T-helper 1 cell treated with Interleukin-12 subunit alpha and Interleukin-12 subunit beta and Interleukin-4 antibody, amounts not matched to agents 30 ng/mL and 1 ng/mL, for 36 hours (primary cell): Measurements from ENCODE around the gene PPP1R3A. TPM values are rescaled to one million over a fixed set of nuclear protein-coding genes. Genes with fewer than 3 reads are reported as not detected.
"Not testable (repeated sequence)": the region's sequence is repeated elsewhere in the genome, so short reads cannot be mapped to it uniquely, and the experiment has no call there.

ENCODE experiments used
- intact Hi-C: fragments of 100-400 bp; cut with micrococcal nuclease; formaldehyde crosslinking; loops from one replicate; pipeline ENCODE4 v1.15.1; 2024
- total RNA-seq: library from RNA; stranded (reverse); gene quantifications from 2 replicates; pipeline ENCODE4 v1.2.3, GENCODE V29; 2022

PPP1R3A gene, protein sequence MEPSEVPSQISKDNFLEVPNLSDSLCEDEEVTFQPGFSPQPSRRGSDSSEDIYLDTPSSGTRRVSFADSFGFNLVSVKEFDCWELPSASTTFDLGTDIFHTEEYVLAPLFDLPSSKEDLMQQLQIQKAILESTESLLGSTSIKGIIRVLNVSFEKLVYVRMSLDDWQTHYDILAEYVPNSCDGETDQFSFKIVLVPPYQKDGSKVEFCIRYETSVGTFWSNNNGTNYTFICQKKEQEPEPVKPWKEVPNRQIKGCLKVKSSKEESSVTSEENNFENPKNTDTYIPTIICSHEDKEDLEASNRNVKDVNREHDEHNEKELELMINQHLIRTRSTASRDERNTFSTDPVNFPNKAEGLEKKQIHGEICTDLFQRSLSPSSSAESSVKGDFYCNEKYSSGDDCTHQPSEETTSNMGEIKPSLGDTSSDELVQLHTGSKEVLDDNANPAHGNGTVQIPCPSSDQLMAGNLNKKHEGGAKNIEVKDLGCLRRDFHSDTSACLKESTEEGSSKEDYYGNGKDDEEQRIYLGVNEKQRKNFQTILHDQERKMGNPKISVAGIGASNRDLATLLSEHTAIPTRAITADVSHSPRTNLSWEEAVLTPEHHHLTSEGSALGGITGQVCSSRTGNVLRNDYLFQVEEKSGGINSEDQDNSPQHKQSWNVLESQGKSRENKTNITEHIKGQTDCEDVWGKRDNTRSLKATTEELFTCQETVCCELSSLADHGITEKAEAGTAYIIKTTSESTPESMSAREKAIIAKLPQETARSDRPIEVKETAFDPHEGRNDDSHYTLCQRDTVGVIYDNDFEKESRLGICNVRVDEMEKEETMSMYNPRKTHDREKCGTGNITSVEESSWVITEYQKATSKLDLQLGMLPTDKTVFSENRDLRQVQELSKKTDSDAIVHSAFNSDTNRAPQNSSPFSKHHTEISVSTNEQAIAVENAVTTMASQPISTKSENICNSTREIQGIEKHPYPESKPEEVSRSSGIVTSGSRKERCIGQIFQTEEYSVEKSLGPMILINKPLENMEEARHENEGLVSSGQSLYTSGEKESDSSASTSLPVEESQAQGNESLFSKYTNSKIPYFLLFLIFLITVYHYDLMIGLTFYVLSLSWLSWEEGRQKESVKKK
- not detected in 2 replicates for total RNA-seq

DNA sequence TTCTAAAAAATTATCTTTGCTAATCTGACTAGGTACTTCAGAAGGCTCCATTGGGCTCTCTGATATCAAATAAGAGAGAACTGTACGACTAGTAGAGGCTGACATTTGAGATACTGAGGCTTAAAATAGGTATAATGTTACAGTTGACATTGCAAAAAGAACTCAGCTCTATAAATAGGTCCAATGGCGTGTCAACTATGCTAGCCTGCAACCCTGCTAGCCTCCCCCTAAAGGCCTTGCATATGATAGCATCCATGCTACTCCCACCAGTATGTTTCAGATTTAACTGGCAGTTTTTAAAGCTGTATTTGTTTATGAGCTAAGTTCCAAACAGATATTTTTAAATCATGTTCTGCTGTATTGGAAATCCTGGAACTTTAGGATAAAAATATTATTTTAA, at the start of gene PPP1R3A:
PPP1R3A (minus strand) TSS at position 64 of the 400 bp plus-strand sequence; CDS start at position 51, 13 bp downstream.
- intact Hi-C loops, result no loop called here

- intact Hi-C loops, result no loop called here
These were observed 44.5 kb upstream of the PPP1R3A start for GRCh38 chr7:113963356-113963755.

DNA sequence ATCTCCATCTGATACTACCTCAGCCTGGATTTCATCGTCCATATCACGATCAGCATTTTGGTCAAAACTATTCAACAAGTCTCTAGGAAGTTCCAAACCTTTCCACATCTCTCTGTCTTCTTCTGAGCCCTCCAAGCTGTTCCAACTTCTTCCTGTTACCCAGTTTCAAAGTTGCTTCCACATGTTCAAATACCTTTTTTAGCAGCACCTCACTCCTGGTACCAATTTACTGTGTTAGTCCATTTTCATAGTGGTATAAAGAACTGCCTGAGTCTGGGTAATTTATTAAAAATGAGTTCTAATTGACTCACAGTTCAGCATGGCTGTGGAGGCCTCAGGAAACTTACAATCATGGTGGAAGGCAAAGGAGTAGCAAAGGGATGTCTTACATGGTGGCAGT, 41.1 kb upstream of the PPP1R3A start:
- intact Hi-C loops, result loop anchor here (10.0 kb wide), 1 partner anchor 65 kb away; no protein-coding TSS in a partner anchor

- intact Hi-C loops, result loop anchor here (10.0 kb wide), 1 partner anchor 60 kb away; no protein-coding TSS in a partner anchor
These were observed 36.3 kb upstream of the PPP1R3A start for GRCh38 chr7:113955157-113955556.

DNA sequence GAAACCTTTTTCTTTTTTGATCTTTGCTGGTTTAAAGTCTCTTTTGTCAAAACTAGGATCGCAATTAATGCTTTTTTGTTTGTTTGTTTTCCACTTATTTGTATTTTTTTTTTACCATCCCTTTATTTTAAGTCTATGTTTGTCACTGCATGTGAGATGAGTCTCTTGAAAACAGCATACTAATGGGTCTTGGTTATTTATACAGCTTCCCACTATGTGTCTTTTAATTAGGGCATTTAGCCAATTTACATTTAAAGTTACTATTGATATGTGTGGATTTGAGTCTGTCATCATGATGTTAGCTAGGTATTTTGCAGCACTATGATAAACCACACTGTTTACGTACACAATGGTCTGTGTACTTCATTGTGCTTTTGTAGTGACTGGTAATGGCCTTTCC, 34.7 kb upstream of the PPP1R3A start:
- intact Hi-C loops, result loop anchor here (10.0 kb wide), 1 partner anchor 59 kb away; no protein-coding TSS in a partner anchor

DNA sequence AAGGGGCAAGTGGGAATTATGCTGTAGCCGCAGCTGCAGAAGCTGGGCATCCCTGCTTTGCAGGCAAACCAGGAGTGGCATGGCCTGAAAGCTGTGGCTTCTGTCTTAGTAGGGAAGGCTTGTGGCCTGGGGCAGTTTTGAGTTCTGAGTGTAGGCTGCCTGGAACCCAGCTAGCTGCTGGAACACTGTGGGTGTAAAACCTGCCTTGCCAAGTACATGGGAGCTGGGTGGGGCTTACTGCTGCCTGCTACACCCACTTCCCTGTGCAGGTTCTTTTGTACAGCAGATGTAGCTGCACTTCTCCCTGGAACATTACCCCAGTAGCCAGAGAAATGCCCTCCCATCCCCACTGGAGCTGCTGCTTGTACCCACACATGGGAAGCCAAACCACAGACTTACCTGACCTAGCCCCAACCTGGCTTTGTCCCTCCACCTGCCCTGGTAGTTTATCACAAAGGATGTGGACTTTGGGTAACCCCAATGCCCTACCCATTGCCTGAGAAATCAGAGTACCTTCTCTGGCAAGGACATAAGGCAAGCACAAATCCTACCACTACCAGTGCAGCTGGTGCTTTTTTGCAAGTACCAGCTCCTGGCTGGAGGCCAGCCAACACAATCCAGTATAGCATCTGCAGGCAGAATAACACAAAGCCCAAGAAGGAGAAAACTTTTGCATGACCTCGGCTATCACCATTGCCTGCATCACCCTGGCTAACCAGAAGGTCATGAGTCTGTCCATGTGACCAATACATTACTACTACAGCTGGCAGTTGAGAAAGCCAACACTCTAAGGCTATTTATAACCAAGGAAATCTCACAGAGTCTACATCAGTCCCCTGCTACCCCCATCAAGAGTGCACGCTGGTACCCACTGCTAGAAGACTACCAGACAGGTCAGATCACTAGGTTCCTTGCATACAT, 26.5 kb upstream of the PPP1R3A start:
- intact Hi-C loops, result no loop called here

DNA sequence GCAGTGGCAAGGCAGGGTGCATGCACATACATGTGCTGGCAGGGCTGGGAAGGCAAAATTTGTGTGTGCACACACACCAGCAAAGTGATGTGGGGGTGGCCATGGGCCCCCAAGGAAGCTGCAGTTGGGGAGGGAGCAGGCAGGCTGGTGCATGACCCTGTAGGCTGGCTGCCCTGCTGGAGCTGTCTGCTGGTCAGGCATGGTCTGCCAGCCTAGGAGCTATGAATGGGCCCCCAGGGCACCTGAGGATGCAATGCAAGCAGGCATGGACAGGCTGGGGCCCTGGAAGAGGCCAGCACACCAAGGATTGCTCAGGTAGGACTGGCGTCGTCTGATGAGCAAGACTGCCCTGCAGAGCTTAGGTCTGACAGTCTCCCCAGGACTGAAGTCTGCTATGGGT, 18.2 kb upstream of the PPP1R3A start:
- intact Hi-C loops, result no loop called here

GRCh38 chr7:113936535-113936934, 17.7 kb upstream of the PPP1R3A start:
- intact Hi-C loops, result no loop called here

GRCh38 chr7:113929389-113929788, 10.6 kb upstream of the PPP1R3A start:
- intact Hi-C loops, result not testable (repeated sequence)

GRCh38 chr7:113928112-113928511, 9.3 kb upstream of the PPP1R3A start:
- intact Hi-C loops, result no loop called here

DNA sequence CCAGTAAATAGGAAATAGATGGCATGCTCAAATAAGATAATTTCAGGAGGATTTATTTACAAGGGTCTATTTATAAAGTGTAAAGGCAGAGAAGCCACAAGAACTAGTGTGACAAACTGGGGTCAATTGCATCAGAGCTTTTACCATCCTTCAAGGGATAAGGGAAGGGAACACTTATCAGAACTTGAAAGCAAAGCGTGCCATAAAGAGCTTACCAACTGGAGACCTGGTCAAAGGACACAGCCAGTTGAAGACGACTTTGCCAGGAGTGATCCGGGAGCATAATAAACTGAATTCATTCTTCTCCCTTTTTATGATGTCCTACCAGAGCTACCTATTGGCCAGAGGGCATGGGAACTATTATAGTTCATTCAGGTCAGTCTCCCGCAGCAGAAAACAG, 3.2 kb upstream of the PPP1R3A start:
- intact Hi-C loops, result no loop called here

DNA sequence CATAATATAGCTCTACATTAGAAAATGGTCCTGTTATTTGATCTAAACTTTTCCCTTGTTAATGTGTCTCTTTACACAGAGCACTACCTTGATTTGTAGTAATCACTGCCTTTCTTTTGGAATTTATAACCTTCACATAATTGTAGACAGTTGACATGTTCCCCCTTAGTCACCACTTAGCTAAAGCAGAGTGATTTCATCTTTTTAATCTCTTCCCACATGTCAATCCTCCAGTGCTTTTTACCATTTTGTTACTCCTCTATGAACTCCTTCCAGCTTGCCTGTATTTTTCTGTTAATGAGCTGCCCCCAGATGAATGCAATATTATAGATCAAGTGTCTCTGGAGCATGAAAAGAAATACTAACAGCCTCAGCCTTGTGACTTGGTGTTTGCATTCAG, 2.6 kb upstream of the PPP1R3A start:
- intact Hi-C loops, result no loop called here

DNA sequence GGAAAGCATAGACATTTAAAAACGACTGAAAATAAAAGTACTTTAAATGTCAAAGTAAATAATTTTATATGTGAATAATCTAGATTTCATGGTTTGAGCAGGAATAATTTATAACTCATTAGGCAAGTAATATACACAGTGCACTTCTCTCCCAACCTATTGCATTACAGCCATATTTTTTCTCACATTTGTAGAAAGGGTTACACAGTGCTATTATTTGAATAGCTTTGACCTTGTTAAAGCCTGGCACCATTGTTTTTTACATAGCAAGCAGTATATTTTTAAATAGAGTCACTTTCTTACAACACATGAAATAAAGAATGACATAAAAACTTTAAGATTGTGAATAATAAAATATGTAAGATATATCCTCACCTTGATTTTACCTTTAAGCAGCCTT, 969 bp downstream of the PPP1R3A start:
- intact Hi-C loops, result no loop called here

GRCh38 chr7:113915956-113916355, 2.9 kb downstream of the PPP1R3A start:
- intact Hi-C loops, result no loop called here

DNA sequence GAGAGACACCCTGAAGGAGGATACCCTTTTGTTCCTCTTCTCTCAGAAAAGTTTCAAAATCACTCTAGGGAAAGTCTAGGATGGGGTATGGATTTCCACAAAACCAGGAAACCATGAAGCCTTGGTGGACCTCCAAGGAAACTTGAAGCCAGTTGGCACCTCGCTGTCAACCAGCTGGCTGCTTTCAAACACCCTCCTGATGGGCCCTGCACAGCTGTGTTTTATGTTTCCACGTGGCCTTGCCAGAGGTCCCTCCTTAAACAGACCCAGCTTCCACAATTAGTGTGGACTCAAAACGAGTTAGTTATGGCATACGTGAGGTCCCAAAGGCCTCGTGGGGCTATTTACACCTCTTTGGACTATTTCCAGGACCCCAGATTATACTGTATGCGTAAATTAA, 5.9 kb downstream of the PPP1R3A start:
- intact Hi-C loops, result no loop called here

GRCh38 chr7:113907617-113908016, 11.2 kb downstream of the PPP1R3A start:
- intact Hi-C loops, result no loop called here

DNA sequence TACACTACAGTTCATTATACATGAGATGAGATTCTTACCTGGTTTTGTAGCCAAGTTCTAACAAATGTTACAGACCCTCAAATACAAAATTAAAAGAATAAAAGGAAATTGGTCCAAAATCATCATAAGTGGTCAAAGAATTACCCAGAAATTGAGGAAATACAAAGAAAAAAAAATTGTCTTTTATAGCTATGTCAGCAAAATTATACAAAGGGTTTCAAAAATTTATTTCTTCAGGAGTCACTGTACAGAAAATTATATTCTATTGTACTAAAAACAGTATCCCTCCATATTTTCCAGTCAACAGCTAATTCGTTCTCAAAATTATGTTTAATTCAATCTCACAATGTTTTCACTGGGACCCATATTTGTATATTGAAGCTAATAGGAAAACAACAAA, 14.3 kb downstream of the PPP1R3A start:
- intact Hi-C loops, result no loop called here

- intact Hi-C loops, result loop anchor here (10.0 kb wide), 1 partner anchor 62 kb away; no protein-coding TSS in a partner anchor
These were observed 26.0 kb downstream of the PPP1R3A start for GRCh38 chr7:113892818-113893217.

- intact Hi-C loops, result loop anchor here (10.0 kb wide), 1 partner anchor 63 kb away; no protein-coding TSS in a partner anchor
These were observed 27.0 kb downstream of the PPP1R3A start for GRCh38 chr7:113891828-113892227.

GRCh38 chr7:113891031-113891350, 27.8 kb downstream of the PPP1R3A start:
- intact Hi-C loops, result loop anchor here (10.0 kb wide), 1 partner anchor 64 kb away; no protein-coding TSS in a partner anchor
